Suprapubic skin (tissue), 4 donors: ENCODE results near the gene MKLN1. TPM values are rescaled to one million over a fixed set of nuclear protein-coding genes. Genes with fewer than 3 reads are reported as not detected.
A peak's percentile ranks its signal among the peaks of the same experiment; 100 is the strongest.

Experiments used
- DNase-seq, 2 donors: peaks; one replicate each; pipeline ENCODE4 v3.0.0-alpha.2; 2019; ENCODE audit warnings: low spot score in 2 of 2
- H3K27ac ChIP-seq: fragments of 200-600 bp; sonication (generic); one replicate; pipeline ENCODE4 v1.5.1; 2019
- H3K27me3 ChIP-seq: fragments of 200-600 bp; sonication (generic); one replicate; pipeline ENCODE4 v1.5.1; 2019
- H3K36me3 ChIP-seq: fragments of 200-600 bp; sonication (generic); one replicate; pipeline ENCODE4 v1.5.1; 2019
- H3K4me1 ChIP-seq: fragments of 200-600 bp; sonication (generic); one replicate; pipeline ENCODE4 v1.5.1; 2019
- H3K4me3 ChIP-seq: fragments of 200-600 bp; sonication (generic); one replicate; pipeline ENCODE4 v1.5.1; 2019; ENCODE audit warnings: mild to moderate bottlenecking
- H3K9me3 ChIP-seq: fragments of 200-600 bp; sonication (generic); one replicate; pipeline ENCODE4 v1.5.1; 2019
- EP300 ChIP-seq: sonication (generic); formaldehyde crosslinking; IDR thresholded peaks from one replicate; pipeline ENCODE4 v1.6.1; 2017; ENCODE audit warnings: antibody characterized with exemption
- POLR2A ChIP-seq, 2 donors: fragments of 450-650 bp; IDR thresholded peaks; one replicate each; pipeline ENCODE4 v1.6.1; 2017; ENCODE audit warnings: antibody characterized with exemption in 2 of 2, mild to moderate bottlenecking in 2 of 2, moderate library complexity in 2 of 2
- POLR2AphosphoS5 ChIP-seq, 3 donors: sonication (generic); formaldehyde crosslinking; IDR thresholded peaks; one replicate each; pipeline ENCODE4 v1.6.1; 2017; ENCODE audit warnings: antibody characterized with exemption in 3 of 3
- WGBS: methylation state at CpG from one replicate; pipeline ENCODE4 v1.1.5; 2018; 5-methylcytosine and 5-hydroxymethylcytosine counted together
- total RNA-seq, 4 donors: library from RNA; depleted of rRNA; stranded (reverse); fragments of >200 nt; gene quantifications; one replicate each; pipeline ENCODE4 v1.1.0, GENCODE V29; 2016
- TF ChIP-seq, protein P1 (sequence below), 2 donors: fragments of 200-600 bp in 1 of 2; fragments of 450-650 bp in 1 of 2; sonication (generic) in 1 of 2; IDR thresholded peaks; one replicate each; pipeline ENCODE4 v1.5.1; 2016 to 2019; ENCODE audit warnings: antibody characterized with exemption in 2 of 2, mild to moderate bottlenecking in 1 of 2, moderate library complexity in 1 of 2

MKLN1 gene
- total RNA-seq, 4 donors from 2014 or later, result 32.9 to 76.0 (median 39.9) TPM

DNA sequence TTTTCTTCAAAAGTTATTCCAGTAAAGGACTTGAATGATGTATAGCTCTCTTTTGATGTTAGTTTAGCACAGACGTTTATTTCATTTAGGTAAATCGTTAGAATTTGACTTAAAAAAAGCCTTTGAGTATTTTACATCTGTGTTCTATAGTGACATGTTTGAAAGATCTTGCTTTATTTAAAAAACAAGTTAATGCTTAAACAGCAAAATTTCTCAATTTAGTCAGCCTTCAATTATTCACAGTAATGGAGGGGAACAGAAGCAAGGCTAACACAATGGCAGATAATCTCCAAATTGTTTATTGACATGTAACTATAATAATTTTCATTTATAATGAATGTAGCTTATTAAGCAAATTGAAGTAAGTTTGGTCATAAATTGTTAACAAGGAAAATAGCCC, 63.5 kb downstream of the MKLN1 start:
- WGBS, result 82% methylated on average over 2 of the region's 2 CpGs
- TF ChIP-seq, protein P1, sequence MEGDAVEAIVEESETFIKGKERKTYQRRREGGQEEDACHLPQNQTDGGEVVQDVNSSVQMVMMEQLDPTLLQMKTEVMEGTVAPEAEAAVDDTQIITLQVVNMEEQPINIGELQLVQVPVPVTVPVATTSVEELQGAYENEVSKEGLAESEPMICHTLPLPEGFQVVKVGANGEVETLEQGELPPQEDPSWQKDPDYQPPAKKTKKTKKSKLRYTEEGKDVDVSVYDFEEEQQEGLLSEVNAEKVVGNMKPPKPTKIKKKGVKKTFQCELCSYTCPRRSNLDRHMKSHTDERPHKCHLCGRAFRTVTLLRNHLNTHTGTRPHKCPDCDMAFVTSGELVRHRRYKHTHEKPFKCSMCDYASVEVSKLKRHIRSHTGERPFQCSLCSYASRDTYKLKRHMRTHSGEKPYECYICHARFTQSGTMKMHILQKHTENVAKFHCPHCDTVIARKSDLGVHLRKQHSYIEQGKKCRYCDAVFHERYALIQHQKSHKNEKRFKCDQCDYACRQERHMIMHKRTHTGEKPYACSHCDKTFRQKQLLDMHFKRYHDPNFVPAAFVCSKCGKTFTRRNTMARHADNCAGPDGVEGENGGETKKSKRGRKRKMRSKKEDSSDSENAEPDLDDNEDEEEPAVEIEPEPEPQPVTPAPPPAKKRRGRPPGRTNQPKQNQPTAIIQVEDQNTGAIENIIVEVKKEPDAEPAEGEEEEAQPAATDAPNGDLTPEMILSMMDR (IDR thresholded peaks at IDR 0.05), result no peak
- TF ChIP-seq EP300, result no peak
- TF ChIP-seq POLR2A (IDR thresholded peaks at IDR 0.05), result no peak
- DNase-seq, result no peak
- Histone ChIP-seq H3K4me3 (no peak overlapping the region), H3K4me1 (no peaks in the 10 kb centered on the region), H3K9me3 (no peaks in the 10 kb centered on the region), H3K27me3 (no peaks in the 10 kb centered on the region), H3K27ac (no peak overlapping the region), H3K36me3 (no peaks in the 10 kb centered on the region)

DNA sequence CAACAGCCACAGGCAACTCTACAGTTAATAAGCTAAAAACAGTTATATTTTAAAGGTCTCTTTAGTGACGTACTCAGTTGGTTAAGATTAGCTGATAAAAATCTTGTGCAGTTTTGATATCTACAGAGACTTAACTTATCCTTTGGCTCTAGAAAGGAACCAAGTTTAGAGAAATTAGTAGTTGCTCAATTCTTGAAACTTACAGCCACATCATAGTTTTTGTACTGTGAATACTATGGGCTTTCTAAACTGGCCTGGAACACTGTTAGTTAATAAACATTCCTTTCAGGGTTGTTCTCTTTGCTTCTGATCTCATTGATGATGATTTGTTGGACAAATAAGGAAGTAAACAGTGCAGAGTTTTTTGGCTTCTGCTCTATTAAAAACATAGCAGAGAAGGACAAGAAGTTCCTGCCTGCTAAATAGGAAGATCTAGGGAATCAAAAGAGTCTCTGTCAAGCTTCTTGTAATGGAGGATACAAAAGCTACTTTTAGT, 73.1 kb downstream of the MKLN1 start:
- DNase-seq, result no peak
- no peaks in the 10 kb centered on the region for H3K9me3 ChIP-seq
- H3K36me3 ChIP-seq, result peaks cover 35% of the 10 kb centered on the region
- TF ChIP-seq, protein P1 (IDR thresholded peaks at IDR 0.05), result no peak
- TF ChIP-seq POLR2AphosphoS5 (IDR thresholded peaks at IDR 0.05) (no peak), EP300 (no peak), POLR2A (IDR thresholded peaks at IDR 0.05) (no peak)
- H3K27me3 ChIP-seq, result no peaks in the 10 kb centered on the region
- H3K27ac ChIP-seq, result peak overlapping the region; percentile 76
- H3K4me3 ChIP-seq, result no peak overlapping the region
- 40% methylated on average over 1 of the region's 1 CpG for WGBS
- H3K4me1 ChIP-seq, result peaks cover 16% of the 10 kb centered on the region

DNA sequence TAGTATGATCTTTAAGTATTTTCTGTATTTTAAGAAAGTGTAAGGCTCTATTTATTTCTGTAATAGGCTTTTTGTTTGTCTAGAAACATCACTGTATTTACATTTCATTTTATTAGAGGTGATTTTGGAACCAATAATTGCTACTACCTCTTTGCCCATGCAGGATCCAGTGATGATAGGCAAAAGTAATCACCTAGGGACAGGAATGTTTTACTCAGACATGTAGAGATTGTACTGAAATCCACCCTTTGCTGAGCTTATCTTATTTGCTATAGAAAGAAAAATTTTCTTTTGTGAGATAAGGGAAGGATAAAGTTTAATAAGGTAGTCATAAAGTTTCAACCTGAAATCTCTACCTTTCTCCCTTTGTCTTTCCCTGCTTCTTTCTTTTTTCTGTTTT, 73.5 kb downstream of the MKLN1 start:
- Histone ChIP-seq H3K27me3 (no peaks in the 10 kb centered on the region), H3K4me3 (no peak overlapping the region), H3K27ac (peak overlapping the region; percentile 76), H3K9me3 (no peaks in the 10 kb centered on the region), H3K4me1 (peaks cover 16% of the 10 kb centered on the region), H3K36me3 (peaks cover 35% of the 10 kb centered on the region)
- no peak for DNase-seq
- TF ChIP-seq, protein P1 (IDR thresholded peaks at IDR 0.05), result no peak
- no peak for TF ChIP-seq EP300
- TF ChIP-seq POLR2AphosphoS5 (IDR thresholded peaks at IDR 0.05), result no peak
- no peak for TF ChIP-seq POLR2A (IDR thresholded peaks at IDR 0.05)

DNA sequence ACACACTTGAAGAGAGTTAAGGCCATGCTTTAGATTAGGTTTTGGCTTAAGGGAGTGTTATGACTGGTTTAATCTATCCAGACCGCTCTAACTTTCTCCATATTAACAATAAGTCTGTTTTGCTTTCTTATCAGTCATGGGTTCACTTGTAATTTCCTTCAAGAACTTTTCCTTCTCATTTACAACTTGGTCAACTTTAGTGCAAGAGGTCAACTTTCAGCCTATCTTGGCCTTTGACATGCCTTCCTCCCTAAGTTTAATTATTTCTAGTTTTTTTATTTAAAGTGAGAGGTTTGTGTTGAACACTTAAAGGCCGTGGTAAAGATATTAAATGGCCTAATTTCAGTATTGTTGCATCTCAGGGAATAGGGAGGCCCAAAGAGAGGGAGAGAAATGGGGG, 75.6 kb downstream of the MKLN1 start:
- TF ChIP-seq POLR2AphosphoS5 (IDR thresholded peaks at IDR 0.05) (no peak), EP300 (no peak), POLR2A (IDR thresholded peaks at IDR 0.05) (no peak)
- TF ChIP-seq, protein P1 (IDR thresholded peaks at IDR 0.05), result no peak
- 95% methylated on average over 2 of the region's 2 CpGs for WGBS
- H3K9me3 ChIP-seq, result no peaks in the 10 kb centered on the region
- H3K27ac ChIP-seq, result no peak overlapping the region
- H3K27me3 ChIP-seq, result no peaks in the 10 kb centered on the region
- H3K4me3 ChIP-seq, result no peak overlapping the region
- no peak for DNase-seq
- H3K4me1 ChIP-seq, result peaks cover 18% of the 10 kb centered on the region
- peaks cover 31% of the 10 kb centered on the region for H3K36me3 ChIP-seq

DNA sequence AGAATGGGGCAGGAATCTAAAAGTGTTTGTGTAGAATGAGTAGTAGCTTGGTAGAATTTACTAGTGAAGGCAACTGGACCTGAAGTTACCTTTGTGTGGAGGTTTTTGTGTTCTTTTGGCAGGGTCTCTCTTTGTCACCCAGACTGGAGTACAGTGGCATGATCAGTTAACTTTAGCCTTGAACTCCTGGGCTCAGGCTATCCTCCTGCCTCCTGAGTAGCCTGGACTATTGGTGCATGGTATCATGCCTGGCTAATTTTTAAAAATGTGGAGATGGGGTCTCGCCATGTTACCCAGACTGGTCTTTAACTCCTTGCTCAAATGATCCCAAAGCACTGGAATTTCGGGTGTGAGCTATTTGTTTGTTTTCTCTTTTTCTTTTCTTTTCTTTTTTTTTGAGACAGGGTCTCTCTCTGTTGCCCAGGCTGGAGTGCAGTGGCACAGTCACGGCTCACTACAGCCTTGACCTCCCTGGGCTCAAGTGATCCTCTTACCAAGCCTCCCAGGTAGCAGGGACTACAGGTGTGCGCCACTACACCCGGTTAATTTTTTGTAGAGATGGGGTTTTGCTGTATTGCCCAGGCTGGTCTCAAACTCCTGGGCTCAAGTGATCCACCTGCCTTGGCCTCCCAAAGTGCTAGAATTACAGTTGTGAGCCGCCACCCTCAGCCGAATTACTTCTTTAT, 76.7 kb downstream of the MKLN1 start:
- H3K9me3 ChIP-seq, result no peaks in the 10 kb centered on the region
- H3K4me1 ChIP-seq, result peaks cover 19% of the 10 kb centered on the region
- DNase-seq, result no peak
- WGBS, result 98% methylated on average over 7 of the region's 7 CpGs
- H3K27ac ChIP-seq, result no peak overlapping the region
- H3K36me3 ChIP-seq, result peaks cover 24% of the 10 kb centered on the region
- TF ChIP-seq POLR2AphosphoS5 (IDR thresholded peaks at IDR 0.05) (no peak), EP300 (no peak), POLR2A (IDR thresholded peaks at IDR 0.05) (no peak)
- TF ChIP-seq, protein P1 (IDR thresholded peaks at IDR 0.05), result no peak
- H3K27me3 ChIP-seq, result no peaks in the 10 kb centered on the region
- H3K4me3 ChIP-seq, result no peak overlapping the region
